CD4-positive, alpha-beta T cell treated with Interferon alpha-2 for 1 hour (primary cell): ENCODE measurements around the gene ZNF23.

Source experiments
- DNase-seq, 2 donors: peaks; one replicate each; pipeline ENCODE4 v3.0.0-alpha.2; 2020 to 2022

The ZNF23 gene

GRCh38 chr16:71425746-71426068 is 36.3 kb downstream of the ZNF23 start:
- DNase-seq, result no peak

DNA sequence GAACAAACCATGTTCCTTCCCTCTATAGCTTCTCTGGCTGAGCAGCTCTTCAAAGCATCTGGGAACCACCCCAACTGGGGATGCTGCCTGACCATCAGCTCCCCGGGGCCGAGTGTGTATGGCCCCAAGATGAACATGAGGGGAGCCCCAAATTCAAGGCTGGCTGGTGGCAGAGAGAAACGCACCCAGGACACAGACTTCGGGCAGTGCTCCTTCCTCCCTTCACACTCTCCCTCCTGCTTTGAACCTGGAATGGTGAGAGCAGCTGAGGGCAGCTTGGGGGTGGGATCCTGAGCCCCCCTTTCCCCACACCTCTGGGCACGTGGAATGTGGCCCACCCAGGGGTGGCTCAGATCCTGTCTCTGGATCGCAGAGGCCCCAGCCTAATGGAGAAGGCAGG is 37.4 kb downstream of the ZNF23 start:
- DNase-seq, result no peak

- no peak for DNase-seq
These were observed 38.2 kb downstream of the ZNF23 start for GRCh38 chr16:71423865-71424264.

DNA sequence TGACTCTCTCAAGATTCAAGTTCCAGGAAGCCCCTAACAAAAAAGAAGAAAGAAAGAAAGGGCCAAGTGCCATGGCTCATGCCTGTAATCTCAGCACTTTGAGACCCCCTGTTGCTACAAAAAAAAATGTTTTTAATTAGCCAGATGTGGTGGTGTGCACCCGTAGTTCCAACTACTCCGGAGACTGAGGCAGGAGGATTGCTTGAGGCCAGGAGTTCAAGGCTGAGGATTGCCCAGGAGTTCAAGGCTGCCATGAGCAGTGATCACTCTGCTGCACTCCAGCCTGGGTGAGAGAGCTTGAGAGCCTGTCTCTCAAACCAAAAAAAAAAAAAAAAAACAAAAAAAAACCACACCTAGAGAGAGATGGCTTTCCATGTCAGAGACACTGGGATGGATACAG is 39.0 kb downstream of the ZNF23 start:
- no peak for DNase-seq

- DNase-seq, result peak in 1 of 2 donors; percentile 19
These were observed 40.1 kb downstream of the ZNF23 start for GRCh38 chr16:71421911-71422310.

- no peak for DNase-seq
These were observed 48.0 kb downstream of the ZNF23 start for GRCh38 chr16:71414038-71414437.

DNA sequence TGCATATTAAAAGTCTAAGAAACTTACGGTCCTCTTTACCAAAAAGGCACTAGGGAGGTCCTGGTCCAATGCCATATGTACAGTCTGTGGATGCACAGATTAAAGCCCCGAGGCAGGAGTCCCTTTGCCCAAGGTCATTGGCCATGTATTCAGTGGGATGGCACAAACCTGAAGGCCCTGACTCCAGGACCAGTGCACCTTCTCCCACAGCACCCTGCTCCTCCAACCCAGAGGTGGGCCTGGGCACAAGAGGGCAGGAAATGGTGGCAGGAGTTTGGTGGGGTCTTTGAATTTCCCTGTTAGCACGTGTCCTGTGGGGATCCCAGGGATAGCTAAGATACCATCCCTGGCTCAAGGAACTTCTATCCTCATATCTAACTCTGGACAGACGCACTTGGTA is 48.7 kb downstream of the ZNF23 start:
- DNase-seq, result no peak

DNA sequence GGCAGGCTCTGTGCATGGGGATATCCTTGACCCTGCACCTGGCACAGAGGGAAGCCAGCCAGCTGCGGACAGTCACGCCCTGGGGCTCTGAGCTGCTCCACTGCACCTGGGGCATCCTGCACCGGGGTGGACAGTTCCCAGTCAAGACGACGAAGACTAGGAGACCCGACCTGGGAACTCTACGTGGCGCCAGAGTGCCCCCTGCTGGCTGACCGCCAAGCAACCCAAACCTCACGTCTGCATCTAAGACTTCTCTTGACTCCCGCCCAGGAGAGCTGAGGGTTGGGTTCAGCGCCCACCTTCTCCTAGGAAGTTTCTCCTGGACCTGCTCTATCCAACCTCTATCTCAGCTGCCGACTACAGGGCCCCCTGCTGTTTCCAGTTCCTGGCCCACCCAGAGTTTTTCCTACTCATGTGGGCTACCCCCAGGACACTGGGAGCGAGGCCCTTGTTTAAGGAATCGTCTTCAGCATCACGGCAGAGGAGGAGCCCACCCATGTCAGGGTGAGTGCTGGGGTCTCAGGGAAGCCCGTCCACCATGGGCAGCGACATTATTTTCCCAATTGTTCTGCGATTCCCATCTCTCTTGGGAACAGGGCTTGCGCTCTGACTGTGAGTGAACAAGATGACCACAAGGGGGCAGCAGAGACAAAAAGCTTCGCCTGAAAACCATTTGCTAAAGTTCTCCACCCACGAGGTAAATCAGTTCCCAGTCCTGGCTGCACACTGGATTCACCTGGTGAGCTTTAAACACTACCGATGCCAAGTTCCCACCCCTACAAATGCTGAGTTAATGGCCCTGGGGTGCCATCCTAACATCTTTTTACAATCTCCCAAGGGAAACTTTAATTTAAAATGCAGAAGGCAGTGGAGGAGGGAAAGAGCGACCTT is 49.5 kb downstream of the ZNF23 start:
- DNase-seq, result peak; percentile 58 to 63

DNA sequence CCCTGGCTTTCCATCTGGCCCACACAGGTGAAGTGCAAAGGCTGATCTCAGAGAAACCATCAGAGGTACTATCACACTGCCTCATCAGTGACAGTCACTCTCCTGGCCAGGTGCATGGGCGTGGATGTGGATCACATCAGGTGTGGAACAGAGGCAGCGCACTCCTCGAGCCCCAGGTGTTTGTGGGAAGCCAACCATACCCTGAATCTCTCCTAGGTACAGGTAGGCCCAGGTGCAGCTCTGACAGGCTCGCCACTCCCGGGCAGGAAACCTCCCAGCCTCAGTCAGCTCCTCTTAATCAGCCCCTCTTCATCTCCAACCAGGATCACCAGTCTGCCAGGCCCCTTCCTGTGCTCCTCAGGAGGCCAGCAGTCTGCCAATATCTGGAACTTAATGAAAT is 51.9 kb downstream of the ZNF23 start:
- DNase-seq, result no peak

GRCh38 chr16:71409011-71409775 is 52.9 kb downstream of the ZNF23 start:
- no peak for DNase-seq

GRCh38 chr16:71408536-71408935 is 53.5 kb downstream of the ZNF23 start:
- no peak for DNase-seq

GRCh38 chr16:71407731-71408130 is 54.3 kb downstream of the ZNF23 start:
- no peak for DNase-seq

DNA sequence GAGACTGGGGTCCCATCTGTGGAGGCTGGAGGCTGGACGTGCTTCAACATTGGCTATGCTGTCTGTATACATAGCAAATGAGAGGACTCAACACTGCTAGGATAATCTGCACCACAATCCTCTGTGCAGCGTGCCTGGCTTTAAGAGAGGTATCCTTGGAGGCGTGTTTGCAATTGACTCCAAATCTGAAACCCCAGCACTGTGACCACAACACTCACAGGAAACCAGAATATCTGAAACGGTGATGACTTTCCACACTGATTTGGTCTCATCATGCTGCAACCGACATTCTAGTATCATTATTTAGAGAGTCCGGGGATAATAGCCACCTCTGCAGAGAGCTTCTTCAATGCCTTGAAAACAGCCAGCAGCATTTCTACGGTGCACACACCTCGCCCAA is 55.3 kb downstream of the ZNF23 start:
- DNase-seq, result no peak

DNA sequence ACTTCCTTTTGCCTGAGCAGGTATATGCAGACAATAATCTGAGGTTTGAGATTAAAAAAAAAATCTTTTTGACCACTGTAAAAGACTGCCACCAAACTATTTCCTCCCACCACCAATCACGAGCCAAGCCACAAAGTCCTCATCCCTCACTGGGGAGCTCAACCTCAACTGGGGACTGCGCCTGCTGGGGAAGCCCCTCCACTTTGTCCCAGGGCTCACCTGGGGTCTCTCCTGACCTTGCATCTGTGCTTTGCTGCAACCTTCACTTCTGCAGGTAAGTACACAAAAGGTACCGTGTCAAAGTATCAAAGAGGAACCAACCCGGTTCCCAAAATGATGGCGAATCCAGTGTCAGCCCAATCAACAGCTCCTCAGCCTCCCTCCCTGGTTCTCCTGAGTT is 55.7 kb downstream of the ZNF23 start:
- no peak for DNase-seq

GRCh38 chr16:71404364-71404763 is 57.7 kb downstream of the ZNF23 start:
- no peak for DNase-seq

GRCh38 chr16:71402674-71403073 is 59.4 kb downstream of the ZNF23 start:
- no peak for DNase-seq

DNA sequence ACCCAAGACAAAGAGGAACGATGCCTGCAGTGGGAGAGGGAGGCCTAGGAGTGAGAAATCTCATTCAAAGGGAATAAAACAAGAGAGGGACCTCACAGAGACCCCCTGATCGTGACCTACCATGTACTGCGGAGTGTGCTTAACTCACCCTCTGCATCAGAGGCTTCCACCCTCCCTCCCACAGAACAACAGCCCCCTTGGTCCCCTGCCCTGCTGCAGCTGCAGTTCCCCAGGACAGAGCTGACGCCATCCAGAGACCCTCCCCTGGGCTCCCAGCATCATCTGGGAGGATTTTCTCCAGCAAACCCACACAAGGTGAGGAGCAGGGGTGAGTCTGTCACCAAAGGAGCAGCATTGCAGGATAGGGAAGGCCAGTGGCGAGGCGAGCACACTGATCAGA is 60.0 kb downstream of the ZNF23 start:
- DNase-seq, result no peak

- no peak for DNase-seq
These were observed 62.1 kb downstream of the ZNF23 start for GRCh38 chr16:71399801-71400563.
